ENCODE results near the gene PODXL.

PODXL gene

DNA sequence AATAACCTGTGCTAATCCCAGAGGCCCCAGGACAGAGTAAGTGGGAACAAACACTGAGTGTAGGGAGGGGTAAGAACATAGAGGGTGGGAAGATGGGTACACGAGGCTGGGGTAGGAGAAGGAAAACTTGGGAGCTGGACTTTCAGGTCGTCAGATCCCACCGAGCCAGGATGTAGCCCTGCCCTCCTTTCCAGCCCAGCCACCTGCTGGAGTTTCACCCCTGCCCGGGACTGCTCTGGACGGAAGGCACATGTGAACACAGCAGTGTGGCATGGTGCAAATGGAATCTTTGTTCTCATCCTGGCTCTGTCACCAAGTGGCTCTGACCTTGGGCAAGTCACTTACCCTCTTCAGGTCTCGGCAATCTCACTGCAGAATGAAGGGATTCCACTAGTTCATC is 52.8 kb downstream of the PODXL start:
- Histone ChIP-seq H3K4me1 (ENCODE audit: low read length) (peaks cover 26% of the 10 kb centered on the region), H4K20me1 (ENCODE audit: insufficient read depth, low read length) (no peaks in the 10 kb centered on the region), H3K79me2 (ENCODE audit: low read length) (no peaks in the 10 kb centered on the region), H3K27ac (ENCODE audit: low read length) (no peak overlapping the region), H3K9ac (ENCODE audit: low read length) (no peak overlapping the region), H3K9me3 (replicated peaks; ENCODE audit: insufficient read depth, low read length) (no peaks in the 10 kb centered on the region), H3K36me3 (replicated peaks; ENCODE audit: insufficient read depth, low read length) (no peaks in the 10 kb centered on the region), H3K4me3 (ENCODE audit: low read length) (no peak overlapping the region), H3K9me2 (replicated peaks; ENCODE audit: insufficient read depth, low read length) (no peaks in the 10 kb centered on the region), H3K4me2 (ENCODE audit: low read depth, low read length) (no peak overlapping the region), H3F3A (ENCODE audit: insufficient read depth, low read length) (peaks cover 12% of the 10 kb centered on the region), H3K27me3 (replicated peaks; ENCODE audit: insufficient read depth, low read length) (no peaks in the 10 kb centered on the region), H2AFZ (ENCODE audit: low read length) (no peak overlapping the region)
- DNase-seq = no peak
- TF ChIP-seq EZH2 (optimal IDR thresholded peaks at IDR 0.05; ENCODE audit: low read depth, low read length) (no peak), EZH2phosphoT487 (IDR thresholded peaks at IDR 0.05; ENCODE audit: low read length) (no peak)
- TF ChIP-seq, protein P1, sequence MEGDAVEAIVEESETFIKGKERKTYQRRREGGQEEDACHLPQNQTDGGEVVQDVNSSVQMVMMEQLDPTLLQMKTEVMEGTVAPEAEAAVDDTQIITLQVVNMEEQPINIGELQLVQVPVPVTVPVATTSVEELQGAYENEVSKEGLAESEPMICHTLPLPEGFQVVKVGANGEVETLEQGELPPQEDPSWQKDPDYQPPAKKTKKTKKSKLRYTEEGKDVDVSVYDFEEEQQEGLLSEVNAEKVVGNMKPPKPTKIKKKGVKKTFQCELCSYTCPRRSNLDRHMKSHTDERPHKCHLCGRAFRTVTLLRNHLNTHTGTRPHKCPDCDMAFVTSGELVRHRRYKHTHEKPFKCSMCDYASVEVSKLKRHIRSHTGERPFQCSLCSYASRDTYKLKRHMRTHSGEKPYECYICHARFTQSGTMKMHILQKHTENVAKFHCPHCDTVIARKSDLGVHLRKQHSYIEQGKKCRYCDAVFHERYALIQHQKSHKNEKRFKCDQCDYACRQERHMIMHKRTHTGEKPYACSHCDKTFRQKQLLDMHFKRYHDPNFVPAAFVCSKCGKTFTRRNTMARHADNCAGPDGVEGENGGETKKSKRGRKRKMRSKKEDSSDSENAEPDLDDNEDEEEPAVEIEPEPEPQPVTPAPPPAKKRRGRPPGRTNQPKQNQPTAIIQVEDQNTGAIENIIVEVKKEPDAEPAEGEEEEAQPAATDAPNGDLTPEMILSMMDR (IDR thresholded peaks at IDR 0.05; ENCODE audit: low read length) = no peak

DNA sequence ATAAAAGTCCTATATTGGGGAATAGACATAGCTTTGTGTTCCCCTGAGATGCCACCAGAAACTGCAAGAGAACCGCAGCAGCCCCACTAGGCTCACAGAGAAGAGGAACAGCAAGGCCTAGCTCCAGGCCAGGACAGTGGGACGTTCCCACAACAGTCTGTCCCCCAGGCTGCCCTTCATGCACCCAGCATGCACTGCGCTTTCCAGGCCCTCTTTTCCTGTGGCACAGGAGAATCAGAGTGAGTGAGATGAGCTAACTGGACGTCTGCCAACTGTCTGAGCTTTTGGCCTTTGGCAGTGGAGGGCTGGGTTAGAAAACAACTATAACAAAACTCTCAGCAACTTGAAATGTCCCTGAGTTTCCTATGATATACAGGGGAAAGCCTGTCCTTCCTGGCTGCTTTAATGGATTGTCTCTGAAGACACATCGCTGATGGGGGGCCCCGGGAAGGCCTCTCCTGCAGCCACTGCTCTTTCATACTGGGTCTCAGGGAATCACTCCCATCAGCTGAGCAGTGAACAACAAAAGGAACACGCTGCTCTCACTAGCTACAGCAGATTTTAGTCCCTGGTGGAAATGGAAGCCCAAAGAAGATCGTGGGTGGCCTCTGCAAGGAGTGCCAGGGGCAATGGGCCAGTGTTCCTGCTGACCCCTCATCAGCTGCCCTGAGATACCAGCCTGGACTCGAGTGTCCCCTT is 53.5 kb downstream of the PODXL start:
- no peaks in the 10 kb centered on the region for H3K36me3 ChIP-seq (replicated peaks; ENCODE audit: insufficient read depth, low read length)
- H3K9me2 ChIP-seq (replicated peaks; ENCODE audit: insufficient read depth, low read length) = no peaks in the 10 kb centered on the region
- no peak overlapping the region for H3K27ac ChIP-seq (ENCODE audit: low read length)
- no peaks in the 10 kb centered on the region for H3K79me2 ChIP-seq (ENCODE audit: low read length)
- H3K27me3 ChIP-seq (replicated peaks; ENCODE audit: insufficient read depth, low read length) = no peaks in the 10 kb centered on the region
- TF ChIP-seq, protein P1 (IDR thresholded peaks at IDR 0.05; ENCODE audit: low read length) = no peak
- TF ChIP-seq EZH2phosphoT487 (IDR thresholded peaks at IDR 0.05; ENCODE audit: low read length) (no peak), EZH2 (optimal IDR thresholded peaks at IDR 0.05; ENCODE audit: low read depth, low read length) (no peak)
- no peak overlapping the region for H3K4me3 ChIP-seq (ENCODE audit: low read length)
- H2AFZ ChIP-seq (ENCODE audit: low read length) = no peak overlapping the region
- peaks cover 12% of the 10 kb centered on the region for H3F3A ChIP-seq (ENCODE audit: insufficient read depth, low read length)
- H3K9me3 ChIP-seq (replicated peaks; ENCODE audit: insufficient read depth, low read length) = no peaks in the 10 kb centered on the region
- peaks cover 21% of the 10 kb centered on the region for H3K4me1 ChIP-seq (ENCODE audit: low read length)
- no peaks in the 10 kb centered on the region for H4K20me1 ChIP-seq (ENCODE audit: insufficient read depth, low read length)
- no peak overlapping the region for H3K9ac ChIP-seq (ENCODE audit: low read length)
- H3K4me2 ChIP-seq (ENCODE audit: low read depth, low read length) = no peak overlapping the region
- DNase-seq = no peak

DNA sequence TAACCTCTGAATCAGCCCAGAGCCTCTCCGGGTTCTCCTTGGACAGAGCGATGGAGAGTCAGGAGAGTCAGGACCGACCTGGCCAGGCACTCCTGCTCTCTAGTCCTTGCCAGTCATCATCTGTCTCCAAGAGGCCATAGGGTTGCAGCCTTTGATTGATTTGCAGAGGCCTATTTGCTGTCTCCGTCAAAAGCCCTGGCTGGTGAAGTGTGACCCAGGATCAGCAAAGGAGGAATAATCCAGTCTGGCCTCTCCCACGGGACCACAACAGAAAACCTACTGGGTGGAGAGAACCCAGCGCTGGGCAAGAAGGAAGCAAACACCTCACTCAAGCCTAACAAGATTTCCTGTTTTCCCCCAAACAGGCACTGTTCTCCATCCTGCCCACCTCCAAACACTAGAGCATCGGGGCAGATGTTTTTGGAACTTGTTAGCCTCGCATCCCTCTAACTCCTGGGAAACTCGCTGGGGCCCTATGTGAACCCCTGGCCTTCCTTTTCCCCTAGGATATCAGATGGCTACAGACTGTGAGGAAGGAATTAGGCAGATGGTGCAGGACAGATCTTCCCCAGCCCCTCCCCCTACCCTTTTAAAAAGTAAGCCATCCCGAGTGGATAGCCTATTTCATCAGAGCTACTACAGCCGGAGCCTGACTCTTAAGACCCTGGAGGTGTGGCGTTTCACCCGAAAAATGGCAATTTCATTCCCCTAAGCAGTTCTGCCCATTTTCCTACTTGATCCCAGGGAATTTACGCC is 54.3 kb downstream of the PODXL start:
- no peak overlapping the region for H3K4me3 ChIP-seq (ENCODE audit: low read length)
- H2AFZ ChIP-seq (ENCODE audit: low read length) = no peak overlapping the region
- TF ChIP-seq EZH2phosphoT487 (IDR thresholded peaks at IDR 0.05; ENCODE audit: low read length) (no peak), EZH2 (optimal IDR thresholded peaks at IDR 0.05; ENCODE audit: low read depth, low read length) (no peak)
- TF ChIP-seq, protein P1 (IDR thresholded peaks at IDR 0.05; ENCODE audit: low read length) = no peak
- peak overlapping the region; percentile 21; the same call in 1 of the 2 replicates for H3K27ac ChIP-seq (ENCODE audit: low read length)
- no peaks in the 10 kb centered on the region for H3K9me2 ChIP-seq (replicated peaks; ENCODE audit: insufficient read depth, low read length)
- H3K79me2 ChIP-seq (ENCODE audit: low read length) = no peaks in the 10 kb centered on the region
- no peak overlapping the region for H3K9ac ChIP-seq (ENCODE audit: low read length)
- DNase-seq = no peak
- no peaks in the 10 kb centered on the region for H4K20me1 ChIP-seq (ENCODE audit: insufficient read depth, low read length)
- no peaks in the 10 kb centered on the region for H3K9me3 ChIP-seq (replicated peaks; ENCODE audit: insufficient read depth, low read length)
- peaks cover 20% of the 10 kb centered on the region for H3K4me1 ChIP-seq (ENCODE audit: low read length)
- H3F3A ChIP-seq (ENCODE audit: insufficient read depth, low read length) = peaks cover 12% of the 10 kb centered on the region
- H3K4me2 ChIP-seq (ENCODE audit: low read depth, low read length) = peak overlapping the region; percentile 12
- H3K36me3 ChIP-seq (replicated peaks; ENCODE audit: insufficient read depth, low read length) = no peaks in the 10 kb centered on the region
- H3K27me3 ChIP-seq (replicated peaks; ENCODE audit: insufficient read depth, low read length) = no peaks in the 10 kb centered on the region

Measured in MM.1S (cell line).